HFF-Myc (cell line): Measurements from ENCODE around the gene NRDC.

Experiments used
- DNase-seq: peaks from one replicate; pipeline ENCODE4 v3.0.0-alpha.2; 2011; ENCODE audit warnings: low read depth; ENCODE audit errors: extremely low read depth
- H3K4me3 ChIP-seq: replicated peaks from 2 replicates; pipeline ENCODE4 v1.5.1; 2011; ENCODE audit warnings: low read depth, mild to moderate bottlenecking, control low read depth, low read length
- CTCF ChIP-seq: IDR thresholded peaks from 2 replicates; pipeline ENCODE4 v1.5.1; 2012; ENCODE audit warnings: mild to moderate bottlenecking, low read depth, low read length, control low read depth; ENCODE audit errors: missing control alignments

NRDC gene

GRCh38 chr1:51784997-51785421, 93.5 kb downstream of the NRDC start:
- H3K4me3 ChIP-seq, result no peak overlapping the region
- no peak for TF ChIP-seq CTCF
- DNase-seq, result no peak

GRCh38 chr1:51780927-51781326, 97.6 kb downstream of the NRDC start:
- DNase-seq, result no peak
- H3K4me3 ChIP-seq, result no peak overlapping the region
- TF ChIP-seq CTCF, result no peak

GRCh38 chr1:51776408-51776807, 102.1 kb downstream of the NRDC start:
- TF ChIP-seq CTCF, result no peak
- no peak overlapping the region for H3K4me3 ChIP-seq
- DNase-seq, result no peak

GRCh38 chr1:51768971-51769588, 109.4 kb downstream of the NRDC start:
- DNase-seq, result peak; percentile 45
- peak; percentile 81 for TF ChIP-seq CTCF
- no peak overlapping the region for H3K4me3 ChIP-seq

- DNase-seq, result no peak
- no peak overlapping the region for H3K4me3 ChIP-seq
- no peak for TF ChIP-seq CTCF
Measured at GRCh38 chr1:51761351-51761750, 117.2 kb downstream of the NRDC start.

- TF ChIP-seq CTCF, result no peak
- no peak overlapping the region for H3K4me3 ChIP-seq
- no peak for DNase-seq
Measured at GRCh38 chr1:51760872-51761271, 117.7 kb downstream of the NRDC start.

GRCh38 chr1:51758310-51758709, 120.2 kb downstream of the NRDC start:
- no peak overlapping the region for H3K4me3 ChIP-seq
- no peak for TF ChIP-seq CTCF
- DNase-seq, result no peak
